Neural progenitor cell (in vitro differentiated cells): ENCODE data around the gene POM121C. TPM values are rescaled to one million over a fixed set of nuclear protein-coding genes. Genes with fewer than 3 reads are reported as not detected.
"Not testable (repeated sequence)": the region's sequence is repeated elsewhere in the genome, so short reads cannot be mapped to it uniquely, and the experiment has no call there.

Experiments used
- DNase-seq: peaks from one replicate; pipeline ENCODE4 v3.0.0-alpha.2; 2016; ENCODE audit warnings: low spot score
- H2AFZ ChIP-seq: fragments of 200-600 bp; sonication (generic); replicated peaks from 2 replicates; pipeline ENCODE4 v1.6.1; 2016; ENCODE audit warnings: antibody characterized with exemption
- H3F3A ChIP-seq: fragments of 200-600 bp; sonication (generic); 2 replicates; pipeline ENCODE4 v1.6.1; 2016; ENCODE audit warnings: antibody characterized with exemption, low read depth
- H3K27ac ChIP-seq: fragments of 200-600 bp; sonication (generic); 2 replicates; pipeline ENCODE4 v1.5.1; 2016; ENCODE audit warnings: mild to moderate bottlenecking
- H3K27me3 ChIP-seq: fragments of 200-600 bp; sonication (generic); 2 replicates; pipeline ENCODE4 v1.6.1; 2016; ENCODE audit warnings: mild to moderate bottlenecking, moderate library complexity
- H3K36me3 ChIP-seq: fragments of 200-600 bp; sonication (generic); 2 replicates; pipeline ENCODE4 v1.5.1; 2016
- H3K4me1 ChIP-seq: fragments of 200-600 bp; sonication (generic); 2 replicates; pipeline ENCODE4 v1.6.1; 2016; ENCODE audit warnings: mixed run types
- H3K4me2 ChIP-seq: fragments of 200-600 bp; sonication (generic); 2 replicates; pipeline ENCODE4 v1.6.1; 2016
- H3K4me3 ChIP-seq: fragments of 200-600 bp; sonication (generic); 2 replicates; pipeline ENCODE4 v1.5.1; 2016
- H3K79me2 ChIP-seq: fragments of 200-600 bp; sonication (generic); 2 replicates; pipeline ENCODE4 v1.6.1; 2016; ENCODE audit warnings: low read depth
- H3K9ac ChIP-seq: fragments of 200-600 bp; sonication (generic); 2 replicates; pipeline ENCODE4 v1.6.1; 2016
- H3K9me3 ChIP-seq: fragments of 200-600 bp; sonication (generic); 2 replicates; pipeline ENCODE4 v1.5.1; 2016; ENCODE audit warnings: low read depth
- H4K20me1 ChIP-seq: fragments of 200-600 bp; sonication (generic); 2 replicates; pipeline ENCODE4 v1.6.1; 2016; ENCODE audit warnings: low read depth
- H3K27ac Mint-ChIP-seq: 3 replicates; pipeline ENCODE4 v1.8.0; 2021; ENCODE audit warnings: mixed read lengths
- H3K27me3 Mint-ChIP-seq: 2 replicates; pipeline ENCODE4 v1.8.0; 2022; ENCODE audit warnings: low read depth, mild to moderate bottlenecking, inconsistent platforms, moderate library complexity, mixed read lengths; ENCODE audit not compliant: insufficient read depth
- H3K36me3 Mint-ChIP-seq: 3 replicates; pipeline ENCODE4 v1.8.0; 2021; ENCODE audit warnings: mixed read lengths
- H3K4me1 Mint-ChIP-seq: 3 replicates; pipeline ENCODE4 v1.8.0; 2021; ENCODE audit warnings: mixed read lengths
- H3K4me3 Mint-ChIP-seq: 3 replicates; pipeline ENCODE4 v1.8.0; 2021; ENCODE audit warnings: mild to moderate bottlenecking, moderate library complexity, mixed read lengths
- H3K9me3 Mint-ChIP-seq: 3 replicates; pipeline ENCODE4 v1.8.0; 2020; ENCODE audit warnings: mixed read lengths
- total RNA-seq: library from RNA; depleted of rRNA; stranded (reverse); fragments of >200 nt; gene quantifications from 2 replicates; pipeline ENCODE4 v1.2.3, GENCODE V29; 2015; ENCODE audit warnings: low replicate concordance

Gene POM121C
- total RNA-seq, 1 donor from 2014 or later, result 14.1 TPM

GRCh38 chr7:75414708-75415427 is 71.2 kb downstream of the POM121C start:
- not testable (repeated sequence) for H3K4me1 ChIP-seq, H3K4me2 ChIP-seq, H2AFZ ChIP-seq, H3K27me3 ChIP-seq, H3K27ac ChIP-seq, H3K27ac Mint-ChIP-seq, H3F3A ChIP-seq, H3K9me3 ChIP-seq, H3K27me3 Mint-ChIP-seq, H4K20me1 ChIP-seq, H3K36me3 ChIP-seq, H3K9me3 Mint-ChIP-seq, H3K36me3 Mint-ChIP-seq, H3K4me1 Mint-ChIP-seq, H3K9ac ChIP-seq, DNase-seq, H3K79me2 ChIP-seq, H3K4me3 ChIP-seq, H3K4me3 Mint-ChIP-seq

- H3F3A ChIP-seq, H2AFZ ChIP-seq, H3K4me2 ChIP-seq, H3K9me3 Mint-ChIP-seq, H3K36me3 ChIP-seq, H3K27me3 ChIP-seq, H3K27me3 Mint-ChIP-seq, H3K36me3 Mint-ChIP-seq, H3K27ac Mint-ChIP-seq, H3K4me3 Mint-ChIP-seq, H3K27ac ChIP-seq, H3K9ac ChIP-seq, H3K4me1 ChIP-seq, H3K9me3 ChIP-seq, H4K20me1 ChIP-seq, H3K79me2 ChIP-seq, DNase-seq, H3K4me1 Mint-ChIP-seq, H3K4me3 ChIP-seq: not testable (repeated sequence)
Observed at GRCh38 chr7:75414204-75414603, 71.9 kb downstream of the POM121C start.

GRCh38 chr7:75410823-75411173 is 75.3 kb downstream of the POM121C start:
- not testable (repeated sequence) for H3K4me1 ChIP-seq, H3K4me2 ChIP-seq, H3K9me3 Mint-ChIP-seq, H3K9ac ChIP-seq, H3K4me3 Mint-ChIP-seq, H3K36me3 ChIP-seq, H2AFZ ChIP-seq, H4K20me1 ChIP-seq, H3K27me3 Mint-ChIP-seq, H3K36me3 Mint-ChIP-seq, H3K4me1 Mint-ChIP-seq, H3F3A ChIP-seq, H3K9me3 ChIP-seq, H3K4me3 ChIP-seq, H3K27ac Mint-ChIP-seq, H3K79me2 ChIP-seq, DNase-seq, H3K27me3 ChIP-seq, H3K27ac ChIP-seq

- H3K4me2 ChIP-seq, H3K79me2 ChIP-seq, H3F3A ChIP-seq, H3K9me3 Mint-ChIP-seq, H3K36me3 ChIP-seq, H2AFZ ChIP-seq, H3K4me1 Mint-ChIP-seq, H3K9ac ChIP-seq, H3K27ac Mint-ChIP-seq, H3K36me3 Mint-ChIP-seq, DNase-seq, H3K27ac ChIP-seq, H3K27me3 ChIP-seq, H3K9me3 ChIP-seq, H3K4me1 ChIP-seq, H4K20me1 ChIP-seq, H3K27me3 Mint-ChIP-seq: not testable (repeated sequence)
- H3K4me3 Mint-ChIP-seq, result peak overlapping the region; percentile 81
- H3K4me3 ChIP-seq, result peak overlapping the region; percentile 39
Observed at GRCh38 chr7:75409880-75410822, 75.9 kb downstream of the POM121C start.

GRCh38 chr7:75404663-75405062 is 81.4 kb downstream of the POM121C start:
- H2AFZ ChIP-seq, H3K79me2 ChIP-seq, H3K4me1 Mint-ChIP-seq, H3K36me3 Mint-ChIP-seq, H3K36me3 ChIP-seq, H3K27me3 ChIP-seq, DNase-seq, H3K27ac ChIP-seq, H3K9me3 ChIP-seq, H3K27ac Mint-ChIP-seq, H3K9me3 Mint-ChIP-seq, H3K4me1 ChIP-seq, H4K20me1 ChIP-seq, H3K27me3 Mint-ChIP-seq, H3F3A ChIP-seq, H3K4me3 ChIP-seq, H3K4me2 ChIP-seq, H3K4me3 Mint-ChIP-seq, H3K9ac ChIP-seq: not testable (repeated sequence)

GRCh38 chr7:75403455-75404443 is 82.3 kb downstream of the POM121C start:
- H3K9me3 Mint-ChIP-seq, H4K20me1 ChIP-seq, H3K36me3 Mint-ChIP-seq, H3K4me1 Mint-ChIP-seq, H3K9ac ChIP-seq, H3F3A ChIP-seq, H3K27me3 Mint-ChIP-seq, H3K9me3 ChIP-seq, H3K4me3 Mint-ChIP-seq, H3K4me3 ChIP-seq, H3K27ac ChIP-seq, DNase-seq, H3K36me3 ChIP-seq, H3K4me2 ChIP-seq, H3K79me2 ChIP-seq, H3K27ac Mint-ChIP-seq, H3K27me3 ChIP-seq, H3K4me1 ChIP-seq, H2AFZ ChIP-seq: not testable (repeated sequence)

GRCh38 chr7:75400575-75400974 is 85.5 kb downstream of the POM121C start:
- not testable (repeated sequence) for H3K4me3 ChIP-seq, H3K4me2 ChIP-seq, H3K4me1 Mint-ChIP-seq, H3K27ac ChIP-seq, H3K36me3 ChIP-seq, H3K27ac Mint-ChIP-seq, H3K79me2 ChIP-seq, H3F3A ChIP-seq, H3K27me3 Mint-ChIP-seq, H3K36me3 Mint-ChIP-seq, H3K4me3 Mint-ChIP-seq, H4K20me1 ChIP-seq, H3K9ac ChIP-seq, H2AFZ ChIP-seq, DNase-seq, H3K4me1 ChIP-seq, H3K9me3 ChIP-seq, H3K27me3 ChIP-seq, H3K9me3 Mint-ChIP-seq
